CD4-positive, alpha-beta T cell treated with Interleukin-21 for 1 hour (primary cell): Measurements from ENCODE around the gene VANGL1.

Experiments used
- DNase-seq: peaks from one replicate; pipeline ENCODE4 v3.0.0-alpha.2; 2020

VANGL1 gene

GRCh38 chr1:115644109-115644508 lies 2.3 kb downstream of the VANGL1 start:
- no peak for DNase-seq

- no peak for DNase-seq
Measured at GRCh38 chr1:115647047-115647446, 5.3 kb downstream of the VANGL1 start.

GRCh38 chr1:115647507-115647906 lies 5.7 kb downstream of the VANGL1 start:
- peak; percentile 17 for DNase-seq

- no peak for DNase-seq
Measured at GRCh38 chr1:115647919-115648650, 6.3 kb downstream of the VANGL1 start.

GRCh38 chr1:115648717-115649691 lies 7.2 kb downstream of the VANGL1 start:
- peak; percentile 12 for DNase-seq

- DNase-seq = no peak
Measured at GRCh38 chr1:115649964-115650363, 8.2 kb downstream of the VANGL1 start.

GRCh38 chr1:115650961-115651360 lies 9.2 kb downstream of the VANGL1 start:
- DNase-seq = no peak

GRCh38 chr1:115651391-115651790 lies 9.6 kb downstream of the VANGL1 start:
- DNase-seq = no peak

GRCh38 chr1:115652236-115652788 lies 10.5 kb downstream of the VANGL1 start:
- DNase-seq = no peak

GRCh38 chr1:115654125-115654524 lies 12.4 kb downstream of the VANGL1 start:
- no peak for DNase-seq

GRCh38 chr1:115654663-115655305 lies 13.0 kb downstream of the VANGL1 start:
- no peak for DNase-seq

GRCh38 chr1:115655306-115655663 lies 13.5 kb downstream of the VANGL1 start:
- DNase-seq = no peak

GRCh38 chr1:115655916-115656315 lies 14.1 kb downstream of the VANGL1 start:
- DNase-seq = no peak

GRCh38 chr1:115656461-115657077 lies 14.8 kb downstream of the VANGL1 start:
- DNase-seq = no peak

GRCh38 chr1:115658646-115659045 lies 16.9 kb downstream of the VANGL1 start:
- DNase-seq = no peak

GRCh38 chr1:115660151-115660550 lies 18.4 kb downstream of the VANGL1 start:
- no peak for DNase-seq

- DNase-seq = no peak
Measured at GRCh38 chr1:115661157-115661556, 19.4 kb downstream of the VANGL1 start.

- DNase-seq = no peak
Measured at GRCh38 chr1:115665319-115666096, 23.7 kb downstream of the VANGL1 start.

GRCh38 chr1:115666206-115666605 lies 24.4 kb downstream of the VANGL1 start:
- DNase-seq = no peak

GRCh38 chr1:115666702-115667101 lies 24.9 kb downstream of the VANGL1 start:
- no peak for DNase-seq

GRCh38 chr1:115668579-115668978 lies 26.8 kb downstream of the VANGL1 start:
- no peak for DNase-seq
